Measurements from ENCODE around the gene NDUFAF7.
"Not testable (repeated sequence)": the region's sequence is repeated elsewhere in the genome, so short reads cannot be mapped to it uniquely, and the experiment has no call there.

The NDUFAF7 gene, protein sequence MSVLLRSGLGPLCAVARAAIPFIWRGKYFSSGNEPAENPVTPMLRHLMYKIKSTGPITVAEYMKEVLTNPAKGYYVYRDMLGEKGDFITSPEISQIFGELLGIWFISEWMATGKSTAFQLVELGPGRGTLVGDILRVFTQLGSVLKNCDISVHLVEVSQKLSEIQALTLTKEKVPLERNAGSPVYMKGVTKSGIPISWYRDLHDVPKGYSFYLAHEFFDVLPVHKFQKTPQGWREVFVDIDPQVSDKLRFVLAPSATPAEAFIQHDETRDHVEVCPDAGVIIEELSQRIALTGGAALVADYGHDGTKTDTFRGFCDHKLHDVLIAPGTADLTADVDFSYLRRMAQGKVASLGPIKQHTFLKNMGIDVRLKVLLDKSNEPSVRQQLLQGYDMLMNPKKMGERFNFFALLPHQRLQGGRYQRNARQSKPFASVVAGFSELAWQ

DNA sequence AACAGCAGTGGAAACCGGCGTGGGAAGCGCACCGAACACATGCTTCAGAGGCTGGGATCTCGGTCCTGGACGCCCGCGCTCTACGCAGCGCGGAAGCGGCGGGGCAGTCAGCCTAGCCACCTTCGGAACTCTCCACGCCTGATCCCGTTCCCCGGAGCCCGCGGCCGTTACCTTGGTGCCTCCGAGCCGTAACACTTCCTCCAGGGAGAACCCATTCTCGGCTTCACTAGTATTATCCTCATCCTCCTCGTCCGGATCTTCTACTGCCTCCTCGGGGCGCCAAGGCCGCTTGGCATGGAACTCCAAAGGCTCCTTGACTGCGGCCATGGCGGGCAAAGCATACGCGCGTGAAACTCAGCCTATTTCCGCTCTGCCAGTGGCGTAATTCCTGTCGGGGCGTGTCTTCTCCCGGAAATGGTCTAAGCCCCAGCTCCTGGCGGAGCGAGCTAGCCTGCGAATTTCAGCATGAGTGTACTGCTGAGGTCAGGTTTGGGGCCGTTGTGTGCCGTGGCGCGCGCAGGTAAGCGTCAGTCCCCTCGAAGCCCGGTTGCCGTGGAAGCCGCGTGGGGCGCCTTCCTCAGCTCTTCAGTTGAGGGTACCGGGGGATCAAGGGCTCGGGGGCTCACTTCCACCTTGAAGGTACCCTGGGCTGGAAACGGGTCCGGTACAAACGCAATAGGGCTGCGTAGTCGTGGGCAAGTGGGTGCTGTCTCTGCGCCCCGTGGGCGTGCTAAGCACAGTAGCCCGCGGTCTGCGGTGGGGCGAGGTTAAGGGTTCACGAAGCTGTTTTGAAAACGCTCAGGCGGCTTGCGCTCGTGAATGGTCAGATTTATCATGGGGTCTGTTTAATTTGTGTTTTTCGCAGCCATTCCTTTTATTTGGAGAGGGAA lies at the start of gene NDUFAF7, which contains the start of gene CEBPZ:
TSS of gene NDUFAF7 (plus strand) at position 418 of the 890 bp plus-strand sequence. CDS start at position 466, 48 bp downstream.
TSS of gene CEBPZ (minus strand) at position 356 of the 890 bp plus-strand sequence. CDS start at position 327, 29 bp downstream.
- peak; percentile 57 for DNase-seq

DNA sequence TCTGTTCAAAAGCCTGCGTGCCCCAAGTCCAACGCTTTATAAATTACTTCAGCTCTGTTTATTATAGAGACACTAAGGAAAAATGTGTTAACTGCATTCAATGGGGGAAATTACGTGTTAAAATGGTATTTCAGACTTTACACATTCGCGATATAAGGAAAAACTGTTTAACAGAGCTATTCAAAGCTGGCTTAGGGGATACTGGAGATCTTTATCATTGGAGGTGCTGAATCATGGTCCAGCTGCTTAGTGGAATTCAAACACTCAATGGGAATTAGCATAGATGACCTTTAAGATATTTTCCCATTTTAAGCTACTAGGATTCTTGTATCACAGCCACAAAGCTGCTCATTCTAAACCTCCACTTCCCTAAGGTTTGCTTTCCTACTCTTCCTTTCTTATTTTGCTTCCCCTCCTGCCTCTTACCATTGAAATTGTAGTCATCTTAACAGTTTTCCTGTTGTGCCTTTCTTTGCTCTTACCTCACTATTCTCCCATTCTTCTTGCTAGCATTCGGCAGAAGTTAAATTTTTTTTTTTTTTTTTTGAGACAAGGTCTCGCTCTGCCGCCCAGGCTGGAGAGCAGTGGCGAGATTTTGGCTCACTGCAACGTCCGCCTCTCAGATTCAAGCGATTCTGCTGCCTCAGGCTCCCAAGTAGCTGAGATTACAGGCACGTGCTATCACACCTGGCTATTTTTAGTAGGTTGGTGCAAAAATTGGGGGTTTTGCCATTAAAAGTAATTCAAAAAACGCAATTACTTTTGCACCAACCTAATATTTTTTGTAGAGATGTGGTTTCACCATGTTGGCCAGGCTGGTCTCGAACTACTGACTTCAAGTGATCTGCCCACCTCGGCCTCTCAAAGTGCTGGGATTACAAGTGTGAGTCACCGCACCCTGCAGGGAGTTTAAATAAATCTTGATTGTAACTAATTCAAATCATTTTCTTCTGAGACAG lies 49.5 kb upstream of the NDUFAF7 start:
- no peak for DNase-seq

DNA sequence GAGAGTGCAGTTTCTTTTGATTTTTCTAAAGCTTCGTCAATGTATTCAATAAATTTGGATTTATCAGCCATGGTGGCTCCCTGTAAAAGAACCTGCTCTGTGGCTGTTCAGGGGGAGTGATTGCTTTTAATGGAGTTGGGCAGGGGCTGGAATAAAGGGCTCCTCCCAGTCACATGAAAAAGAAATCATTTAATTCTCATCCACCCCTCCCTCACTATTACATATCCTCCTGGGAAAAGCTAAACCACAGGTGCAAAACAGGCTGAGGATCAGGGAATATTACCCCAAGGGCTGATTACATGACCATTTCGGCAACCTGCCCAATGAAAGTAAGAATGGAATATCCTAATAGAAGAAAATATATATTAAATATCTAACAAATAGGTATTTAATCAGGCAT lies 42.9 kb upstream of the NDUFAF7 start, which contains the start of gene SULT6B1:
TSS of gene SULT6B1 (minus strand) at position 101 of the 400 bp plus-strand sequence. CDS start at position 71, 30 bp downstream.
- no peak for DNase-seq

DNA sequence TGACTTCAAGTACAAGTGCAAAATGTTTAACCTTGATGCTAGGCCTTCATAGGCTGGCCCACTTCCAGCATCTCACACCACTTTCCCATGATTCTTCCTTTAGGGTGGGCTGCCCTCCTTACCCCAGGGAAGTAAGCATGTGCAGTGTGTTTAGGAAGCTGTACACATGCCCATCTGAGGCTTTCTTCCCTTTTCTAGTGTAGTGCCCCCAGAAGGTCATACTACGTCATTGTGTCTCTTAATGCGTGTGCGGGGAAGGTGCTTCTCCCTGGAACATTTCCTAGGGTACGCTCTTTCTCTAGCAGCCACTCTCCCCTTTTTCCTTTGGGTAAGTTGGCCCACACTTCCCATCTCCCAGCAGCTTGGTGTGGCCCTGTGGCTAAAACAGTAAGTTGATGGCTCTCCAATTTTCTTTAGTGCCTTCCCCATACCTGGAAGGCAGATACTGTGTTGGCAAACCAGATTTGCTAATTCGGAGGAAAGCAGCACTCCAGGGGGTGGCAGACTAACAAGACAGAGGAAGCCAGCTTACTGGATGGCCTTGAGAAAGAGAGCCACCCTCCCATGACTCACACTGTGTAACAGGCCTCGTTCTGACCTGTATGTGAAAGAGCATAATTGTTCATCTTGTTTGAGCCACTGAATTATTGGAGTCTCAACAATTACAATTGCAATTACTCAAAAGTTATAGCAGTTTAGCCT lies 41.9 kb upstream of the NDUFAF7 start:
- no peak for DNase-seq

DNA sequence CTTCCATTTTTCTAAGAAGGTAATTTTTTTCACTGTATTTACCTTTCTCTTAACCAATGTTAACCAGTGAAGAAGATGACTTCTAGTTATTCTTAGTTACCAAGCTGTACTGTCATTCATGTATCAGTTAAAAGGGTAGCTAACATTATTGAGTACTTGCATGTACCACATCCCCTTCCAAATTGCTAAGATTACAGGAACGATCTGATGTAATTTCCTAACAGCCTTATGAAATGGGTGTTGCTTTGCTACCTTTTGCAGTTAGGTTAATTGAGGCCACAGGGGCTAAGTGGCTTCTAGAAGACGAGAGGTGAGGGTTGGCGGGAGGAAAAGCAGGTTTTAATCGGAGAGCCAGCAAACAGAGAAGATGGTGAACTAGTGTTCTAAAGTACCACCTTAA lies 41.2 kb upstream of the NDUFAF7 start:
- no peak for DNase-seq

DNA sequence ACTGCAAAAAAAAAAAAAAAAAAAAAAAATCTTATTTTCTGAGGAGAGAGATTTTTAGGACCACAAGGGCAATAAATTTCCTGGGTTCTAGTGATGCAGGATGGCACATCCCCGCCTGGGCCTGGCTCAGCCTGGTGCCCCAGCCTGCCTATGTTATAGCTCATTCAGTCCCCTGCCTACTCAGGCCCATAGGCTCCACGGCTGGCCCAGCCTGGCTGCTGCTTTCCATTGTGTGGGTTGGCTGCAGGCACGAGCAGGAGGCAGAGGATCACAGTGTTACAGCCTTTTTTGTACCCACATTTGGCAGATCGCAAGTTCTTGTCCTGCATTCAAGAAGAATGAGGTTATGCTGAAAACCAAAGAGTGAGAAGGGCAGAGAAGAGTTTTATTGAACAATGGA lies 40.2 kb upstream of the NDUFAF7 start:
- DNase-seq = no peak

DNA sequence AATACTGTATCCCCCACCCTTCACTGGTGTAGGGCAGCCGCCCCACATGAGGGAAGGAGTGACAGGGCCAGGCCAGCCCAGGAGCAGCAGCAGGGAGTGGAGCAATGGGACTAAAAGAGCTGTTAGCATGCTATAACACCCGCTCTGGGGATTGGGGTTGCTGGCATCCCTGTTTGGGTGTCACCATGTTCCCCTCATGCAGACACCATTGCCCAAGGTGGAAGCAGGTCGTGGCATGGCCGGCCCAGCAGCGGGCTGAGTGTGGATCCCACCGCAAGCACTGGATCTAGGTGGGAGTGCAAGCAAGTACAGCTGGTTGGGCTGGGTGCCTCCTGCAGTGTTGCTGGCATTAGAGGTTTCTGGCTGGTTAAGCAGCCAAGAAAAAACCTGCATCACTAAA lies 39.7 kb upstream of the NDUFAF7 start:
- no peak for DNase-seq

DNA sequence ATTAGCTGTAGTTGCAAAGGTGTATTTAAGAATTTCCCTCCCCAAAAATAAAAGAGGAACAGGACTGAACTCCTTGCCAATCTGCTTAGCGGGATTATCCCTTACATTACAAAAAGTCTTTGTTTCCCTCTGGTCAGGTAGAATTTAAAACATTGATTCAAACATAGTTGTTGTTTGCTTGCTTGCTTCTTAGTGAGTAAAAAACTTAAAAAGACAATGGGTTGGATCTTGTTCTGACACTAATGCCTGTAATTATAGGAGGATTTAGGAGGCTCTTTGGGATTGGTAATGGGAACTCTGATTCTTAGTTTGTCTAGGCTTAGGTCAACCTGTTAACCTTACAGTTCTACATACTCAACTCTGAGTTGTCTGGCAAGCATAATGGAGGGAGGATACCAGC lies 38.9 kb upstream of the NDUFAF7 start:
- no peak for DNase-seq

DNA sequence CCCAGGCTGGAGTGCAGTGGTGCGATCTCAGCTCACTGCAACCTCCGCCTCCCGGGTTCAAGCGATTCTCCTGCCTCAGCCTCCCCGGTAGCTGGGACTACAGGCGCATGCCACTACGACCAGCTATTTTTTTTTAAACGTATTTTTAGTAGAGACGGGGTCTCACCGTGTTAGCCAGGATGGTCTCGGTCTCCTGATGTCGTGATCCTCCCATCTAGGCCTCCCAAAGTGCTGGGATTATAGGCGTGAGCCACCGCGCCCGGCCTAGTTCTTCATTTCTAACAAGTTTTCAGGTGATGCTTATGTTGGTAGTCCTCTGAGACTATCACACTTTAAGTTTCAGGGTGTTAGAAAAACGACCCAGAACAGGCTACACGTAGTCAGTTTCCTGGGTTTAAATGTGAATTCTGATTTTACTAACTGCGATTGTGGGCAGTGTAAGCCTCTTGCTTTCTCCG lies 35.6 kb upstream of the NDUFAF7 start:
- not testable (repeated sequence) for DNase-seq

DNA sequence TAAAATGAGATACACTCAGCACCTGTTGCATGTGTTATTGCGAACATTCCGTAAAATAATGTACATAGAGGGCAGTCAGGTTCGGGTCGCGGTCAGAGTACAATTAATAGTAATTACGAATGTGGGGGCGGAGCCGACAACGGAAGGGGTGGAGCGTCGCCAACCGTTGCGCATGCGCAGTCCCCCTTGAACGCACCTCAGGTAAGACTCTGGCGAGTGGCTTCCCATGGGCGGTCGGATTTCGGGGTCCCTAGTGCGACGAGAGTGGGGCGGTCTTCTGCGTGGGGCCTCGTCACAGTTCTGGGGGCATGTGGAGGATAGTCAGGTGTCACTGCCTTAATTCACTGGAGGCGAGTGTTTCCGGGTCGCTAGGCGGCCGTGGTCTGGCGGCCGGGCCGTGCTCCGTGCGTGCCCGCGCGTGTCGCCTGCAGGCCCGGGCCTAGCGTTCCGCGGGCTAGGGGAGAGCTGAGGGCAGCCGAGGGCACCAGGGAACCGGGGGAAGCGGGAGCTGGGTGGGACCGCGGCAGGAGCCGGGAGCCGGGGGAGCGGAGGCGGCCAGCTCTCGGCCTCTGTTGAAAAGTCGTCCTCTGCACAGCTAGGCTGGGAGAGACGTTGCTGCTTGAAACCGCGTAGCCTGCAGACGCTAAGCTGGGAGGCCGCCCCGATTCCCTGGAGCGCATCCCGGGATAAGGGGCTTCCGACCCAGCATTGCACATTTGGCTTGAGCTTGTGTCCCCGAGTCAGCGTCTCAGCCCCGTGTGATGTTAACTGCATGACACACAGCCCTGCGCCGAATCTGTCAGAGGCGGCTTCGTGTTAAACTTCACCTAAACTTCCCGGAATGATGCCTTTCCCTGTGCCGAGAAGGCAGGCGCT lies 34.9 kb upstream of the NDUFAF7 start, which contains the start of gene CEBPZOS:
TSS of gene CEBPZOS (plus strand) at position 177 of the 876 bp plus-strand sequence. CDS start 3,209 bp downstream, outside the sequence.
- DNase-seq = peak; percentile 29

DNA sequence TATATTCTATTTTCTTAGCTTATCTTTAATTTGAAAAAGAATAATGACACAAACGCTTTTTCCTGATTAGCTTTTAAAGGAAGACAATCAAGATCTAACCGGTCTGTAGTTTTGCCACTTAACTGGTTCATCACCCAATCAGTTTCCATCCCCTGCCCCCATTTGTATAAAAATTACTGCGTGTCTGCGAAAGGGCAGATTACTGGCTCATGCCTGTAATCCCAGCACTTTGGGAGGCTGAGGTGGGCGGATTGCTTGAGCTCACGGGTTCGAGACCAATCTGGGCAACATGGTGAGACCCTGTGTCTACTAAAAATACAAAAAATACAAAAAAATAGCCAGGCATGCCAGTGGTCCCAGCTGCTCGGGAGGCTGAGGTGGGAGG lies 32.8 kb upstream of the NDUFAF7 start:
- DNase-seq = no peak

DNA sequence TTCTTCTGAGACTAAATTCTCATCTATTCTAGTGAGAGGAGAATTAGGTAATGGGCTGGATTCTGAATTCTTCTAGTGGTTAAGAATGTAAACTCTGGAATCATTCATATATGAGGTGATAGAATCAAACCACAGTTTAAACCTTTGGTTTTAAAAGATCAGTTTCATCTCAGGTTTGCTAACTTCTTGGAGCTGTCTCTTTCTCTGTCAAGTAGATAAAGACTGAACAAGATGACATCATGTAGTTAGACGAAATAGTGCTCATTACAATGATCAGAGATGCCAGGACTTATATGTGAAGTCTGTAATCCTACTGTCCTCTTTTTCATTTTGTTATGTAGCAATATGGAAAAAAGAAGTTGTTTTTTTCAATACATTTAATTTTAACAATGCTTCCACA lies 30.2 kb upstream of the NDUFAF7 start:
- no peak for DNase-seq

DNA sequence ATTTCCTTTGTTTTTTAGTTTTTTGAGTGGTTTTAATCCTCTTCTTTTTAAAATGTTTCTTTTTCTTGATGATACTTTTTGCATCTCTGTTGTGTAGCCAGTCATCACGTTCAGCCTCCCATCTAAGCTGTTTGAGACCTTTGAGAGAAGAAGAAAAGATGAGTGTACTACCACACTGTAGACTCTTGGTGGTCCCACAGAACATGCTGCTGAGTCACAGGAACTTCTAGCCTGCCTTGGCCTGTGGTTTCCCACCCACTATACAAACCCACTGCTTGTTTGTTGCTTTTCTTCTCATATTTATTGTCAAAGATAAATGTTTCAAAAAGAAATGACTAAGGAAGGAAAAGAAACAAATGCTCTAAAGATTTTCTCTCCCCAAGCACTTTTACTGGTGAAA lies 29.7 kb upstream of the NDUFAF7 start:
- DNase-seq = no peak

DNA sequence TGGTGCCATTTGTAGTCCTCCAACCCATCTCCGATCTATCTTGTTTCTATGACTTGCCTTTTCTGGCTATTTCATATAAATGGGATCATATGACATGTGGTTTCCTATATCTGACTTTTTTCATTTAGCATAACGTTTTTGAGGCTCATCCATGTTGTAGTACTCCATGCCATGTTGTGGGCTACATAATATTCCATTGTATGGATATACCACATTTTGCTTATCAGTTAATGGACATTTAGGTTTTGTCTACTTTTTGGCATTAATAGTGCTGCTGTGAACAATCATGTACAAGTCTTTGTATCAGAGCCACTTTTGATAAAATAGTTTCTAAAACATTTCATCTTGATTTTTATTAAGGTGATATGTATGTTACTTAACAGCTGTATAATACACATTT lies 27.8 kb upstream of the NDUFAF7 start:
- no peak for DNase-seq

DNA sequence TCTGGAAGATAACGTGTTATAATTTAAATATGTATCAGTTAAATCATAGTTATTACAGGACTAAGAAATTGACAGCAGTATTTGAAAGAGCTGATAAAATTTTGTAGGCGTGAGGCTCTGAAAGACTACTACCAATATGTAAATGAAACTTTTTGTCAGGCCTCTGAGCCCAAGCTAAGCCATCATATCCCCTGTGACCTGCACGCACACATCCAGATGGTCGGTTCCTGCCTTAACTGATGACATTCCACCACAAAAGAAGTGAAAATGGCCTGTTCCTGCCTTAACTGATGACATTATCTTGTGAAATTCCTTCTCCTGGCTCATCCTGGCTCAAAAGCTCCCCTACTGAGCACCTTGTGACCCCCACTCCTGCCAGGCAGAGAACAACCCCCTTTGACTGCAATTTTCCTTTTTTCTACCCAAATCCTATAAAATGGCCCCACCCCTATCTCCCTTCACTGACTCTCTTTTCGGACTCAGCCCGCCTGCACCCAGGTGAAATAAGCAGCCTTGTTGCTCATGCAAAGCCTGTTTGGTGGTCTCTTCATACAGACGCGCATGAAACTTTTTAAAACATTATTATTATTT lies 26.3 kb upstream of the NDUFAF7 start:
- not testable (repeated sequence) for DNase-seq

DNA sequence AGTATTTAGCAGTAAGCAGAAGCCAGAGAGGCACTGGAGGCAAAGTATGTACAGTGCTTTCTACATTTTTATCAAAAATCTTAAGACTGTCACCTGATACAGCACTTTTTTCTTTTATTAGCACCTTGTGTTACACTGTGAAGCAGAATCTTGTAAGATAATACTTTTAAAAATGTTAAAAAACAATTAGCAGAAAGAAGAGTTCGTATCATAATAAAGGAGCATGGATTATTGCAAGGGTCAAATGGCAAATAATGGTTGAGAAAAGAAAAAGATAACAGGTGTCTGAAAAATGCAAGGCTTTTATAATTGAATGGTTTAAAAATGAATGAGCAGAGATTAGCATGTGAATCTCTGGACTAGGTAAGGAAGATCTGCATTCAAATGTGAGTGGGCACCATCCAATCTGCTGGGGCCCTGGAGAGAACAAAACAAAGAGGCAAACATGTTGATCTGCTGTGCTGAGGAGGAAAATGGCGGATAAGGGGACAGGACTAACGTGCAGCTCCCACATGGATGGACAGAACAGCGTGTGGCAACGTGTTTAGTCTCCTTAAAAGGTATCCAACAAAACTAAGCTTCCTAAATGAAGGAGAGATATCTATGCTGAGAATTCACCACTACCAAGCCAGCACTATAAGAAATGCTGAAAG lies 25.6 kb upstream of the NDUFAF7 start:
- DNase-seq = no peak

DNA sequence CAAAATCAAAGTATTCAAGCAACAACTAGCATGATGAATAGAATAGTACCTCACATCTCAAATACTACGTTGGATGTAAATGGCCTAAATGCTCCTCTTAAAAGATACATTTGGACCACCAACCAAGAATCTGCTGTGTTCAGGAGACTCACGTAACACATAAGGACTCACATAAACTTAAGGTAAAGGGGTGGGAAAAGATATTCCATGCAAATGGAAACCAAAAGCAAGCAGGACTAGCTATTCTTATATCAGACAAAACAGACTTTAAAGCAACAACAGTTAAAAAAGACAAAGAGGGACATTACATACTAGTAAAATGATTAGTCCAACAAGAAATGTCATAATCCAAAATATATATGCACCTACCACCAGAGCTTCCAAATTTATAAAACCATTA lies 24.7 kb upstream of the NDUFAF7 start:
- not testable (repeated sequence) for DNase-seq

DNA sequence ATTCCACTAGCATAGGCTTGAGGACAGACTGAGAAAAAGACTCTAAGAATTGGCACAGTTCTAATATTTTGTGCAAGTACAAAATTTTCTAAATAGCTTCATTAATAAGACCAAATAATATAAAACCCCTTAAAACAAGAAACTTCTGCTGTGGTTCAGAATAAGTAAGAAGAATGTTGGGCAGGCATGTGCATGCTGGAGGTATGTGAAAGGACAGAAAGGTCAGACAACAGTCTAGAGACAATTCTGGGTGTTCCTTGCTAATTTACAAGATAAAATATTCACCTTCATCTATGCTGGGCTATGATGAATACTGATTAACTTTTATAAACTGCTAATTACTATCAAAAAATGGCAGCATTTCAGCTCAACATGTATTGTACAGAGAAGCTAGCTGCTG lies 20.2 kb upstream of the NDUFAF7 start:
- no peak for DNase-seq

DNA sequence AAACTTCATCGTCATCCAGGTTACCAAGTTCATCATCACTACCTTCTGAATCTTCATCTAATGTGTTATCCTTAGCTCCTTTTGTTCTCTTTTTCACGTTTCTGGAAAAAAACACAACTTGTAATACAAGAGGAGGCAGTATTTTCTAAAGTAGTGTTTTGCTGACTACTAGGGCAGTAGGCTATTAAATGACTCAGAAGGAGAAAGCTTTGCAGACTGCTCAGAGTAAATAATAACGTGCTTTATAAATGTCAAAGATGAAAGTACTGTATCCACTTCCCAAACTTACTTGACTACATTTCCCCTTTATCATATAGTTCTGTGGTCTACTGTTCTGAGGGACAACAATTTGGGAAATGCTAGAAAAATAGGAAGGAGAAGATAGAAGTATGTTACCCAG lies 19.5 kb upstream of the NDUFAF7 start:
- DNase-seq = no peak
